ENCODE data around the gene ADGRG4.

The ADGRG4 gene

DNA sequence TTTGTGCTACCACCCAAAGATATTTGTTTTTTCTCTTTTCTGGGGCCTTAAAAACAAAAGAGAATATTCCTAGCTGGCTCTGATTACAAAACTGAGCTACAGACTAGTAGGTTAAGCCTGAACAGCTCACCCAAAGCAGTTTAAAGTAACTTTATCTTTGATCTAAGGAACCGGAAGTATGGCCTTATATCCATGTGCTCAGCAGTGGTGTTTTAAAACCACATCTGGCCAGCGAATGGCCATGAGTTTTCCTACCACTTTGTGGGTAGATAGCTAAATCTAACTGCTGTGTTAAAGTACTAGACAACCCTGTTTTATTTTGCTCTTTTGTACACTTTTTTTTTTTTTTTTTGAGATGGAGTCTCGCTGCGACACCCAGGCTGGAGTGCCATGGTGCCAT is 24.6 kb downstream of the ADGRG4 start:
- Histone ChIP-seq H3K27ac (ENCODE audit: low read depth, low read length) (no peak overlapping the region), H3K36me3 (ENCODE audit: control insufficient read depth, insufficient read depth, low read length) (no peaks in the 10 kb centered on the region), H3K4me1 (ENCODE audit: control insufficient read depth, insufficient read depth, low read length) (no peaks in the 10 kb centered on the region), H3K9me3 (ENCODE audit: control insufficient read depth, insufficient read depth, low read length) (no peaks in the 10 kb centered on the region), H3K27me3 (ENCODE audit: control insufficient read depth, insufficient read depth, low read length) (no peaks in the 10 kb centered on the region), H3K9ac (ENCODE audit: low read depth, low read length) (no peak overlapping the region), H3K4me3 (ENCODE audit: low read depth, low read length) (no peak overlapping the region)

- no peaks in the 10 kb centered on the region for H3K9me3 ChIP-seq (ENCODE audit: control insufficient read depth, insufficient read depth, low read length)
- no peak overlapping the region for H3K9ac ChIP-seq (ENCODE audit: low read depth, low read length)
- no peaks in the 10 kb centered on the region for H3K36me3 ChIP-seq (ENCODE audit: control insufficient read depth, insufficient read depth, low read length)
- no peak overlapping the region for H3K4me3 ChIP-seq (ENCODE audit: low read depth, low read length)
- H3K4me1 ChIP-seq (ENCODE audit: control insufficient read depth, insufficient read depth, low read length), result no peaks in the 10 kb centered on the region
- no peak overlapping the region for H3K27ac ChIP-seq (ENCODE audit: low read depth, low read length)
- no peaks in the 10 kb centered on the region for H3K27me3 ChIP-seq (ENCODE audit: control insufficient read depth, insufficient read depth, low read length)
Measured at GRCh38 chrX:136328933-136329332, 28.2 kb downstream of the ADGRG4 start.

DNA sequence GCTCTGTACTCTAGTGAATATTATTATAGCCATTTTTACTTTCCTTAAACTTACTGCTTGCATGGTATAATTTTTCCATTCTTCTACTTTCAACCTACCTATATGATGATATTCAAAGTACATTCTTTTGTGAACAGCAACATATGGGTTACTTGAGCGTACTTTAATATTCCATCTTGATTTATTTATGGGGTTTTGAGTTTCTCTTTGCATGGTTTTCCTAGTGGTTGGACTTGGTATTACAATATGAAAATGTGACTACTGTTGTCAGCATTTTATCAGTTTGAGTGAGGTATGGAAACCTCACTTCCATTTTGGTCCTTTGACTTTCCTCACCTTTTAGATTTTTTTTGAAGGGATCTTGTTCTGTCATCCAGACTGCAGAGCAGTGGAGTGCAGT is 35.9 kb downstream of the ADGRG4 start:
- Histone ChIP-seq H3K27ac (ENCODE audit: low read depth, low read length) (no peak overlapping the region), H3K36me3 (ENCODE audit: control insufficient read depth, insufficient read depth, low read length) (no peaks in the 10 kb centered on the region), H3K4me3 (ENCODE audit: low read depth, low read length) (no peak overlapping the region), H3K27me3 (ENCODE audit: control insufficient read depth, insufficient read depth, low read length) (no peaks in the 10 kb centered on the region; the same call in 1 of the 2 replicates), H3K9me3 (ENCODE audit: control insufficient read depth, insufficient read depth, low read length) (no peaks in the 10 kb centered on the region), H3K9ac (ENCODE audit: low read depth, low read length) (no peak overlapping the region), H3K4me1 (ENCODE audit: control insufficient read depth, insufficient read depth, low read length) (no peaks in the 10 kb centered on the region)

DNA sequence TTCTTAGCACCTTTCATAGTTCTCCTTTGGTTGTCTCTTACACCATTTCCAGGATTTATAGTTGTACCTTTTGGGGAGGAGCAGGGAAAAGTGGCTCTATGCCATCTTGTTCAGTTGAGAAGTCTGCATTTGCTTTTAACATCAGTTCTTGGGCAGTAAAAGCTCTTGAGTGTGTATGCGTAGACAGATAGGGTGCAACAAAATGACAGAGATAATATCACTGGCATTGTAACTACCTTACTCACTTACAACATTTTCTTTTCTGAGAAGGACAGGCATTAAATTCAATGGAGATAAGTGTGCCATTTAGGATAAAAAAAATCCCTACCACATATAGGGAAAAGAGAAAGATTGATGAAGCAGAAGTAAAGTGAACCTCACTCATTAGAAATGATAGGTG is 38.9 kb downstream of the ADGRG4 start:
- H3K9ac ChIP-seq (ENCODE audit: low read depth, low read length), result no peak overlapping the region
- H3K36me3 ChIP-seq (ENCODE audit: control insufficient read depth, insufficient read depth, low read length), result no peaks in the 10 kb centered on the region
- H3K9me3 ChIP-seq (ENCODE audit: control insufficient read depth, insufficient read depth, low read length), result no peaks in the 10 kb centered on the region
- H3K27ac ChIP-seq (ENCODE audit: low read depth, low read length), result no peak overlapping the region
- no peak overlapping the region for H3K4me3 ChIP-seq (ENCODE audit: low read depth, low read length)
- peaks cover 4% of the 10 kb centered on the region for H3K27me3 ChIP-seq (ENCODE audit: control insufficient read depth, insufficient read depth, low read length)
- H3K4me1 ChIP-seq (ENCODE audit: control insufficient read depth, insufficient read depth, low read length), result no peaks in the 10 kb centered on the region

DNA sequence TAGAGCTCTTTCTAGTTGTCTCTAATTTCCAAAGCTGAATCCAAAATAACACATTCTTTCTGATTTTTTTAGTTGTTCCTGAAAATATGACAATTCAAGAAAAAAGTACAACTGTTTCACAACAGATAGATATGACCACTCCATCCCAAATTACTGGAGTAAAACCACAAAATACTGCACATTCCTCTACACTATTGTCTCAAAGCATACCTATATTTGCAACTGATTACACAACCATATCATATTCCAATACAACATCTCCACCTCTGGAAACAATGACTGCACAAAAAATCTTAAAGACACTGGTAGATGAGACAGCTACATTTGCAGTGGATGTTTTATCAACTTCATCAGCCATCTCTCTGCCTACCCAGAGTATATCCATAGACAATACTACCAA is 43.6 kb downstream of the ADGRG4 start:
- Histone ChIP-seq H3K4me3 (ENCODE audit: low read depth, low read length) (no peak overlapping the region), H3K9ac (ENCODE audit: low read depth, low read length) (no peak overlapping the region), H3K27me3 (ENCODE audit: control insufficient read depth, insufficient read depth, low read length) (peaks cover 4% of the 10 kb centered on the region), H3K4me1 (ENCODE audit: control insufficient read depth, insufficient read depth, low read length) (no peaks in the 10 kb centered on the region), H3K9me3 (ENCODE audit: control insufficient read depth, insufficient read depth, low read length) (no peaks in the 10 kb centered on the region), H3K27ac (ENCODE audit: low read depth, low read length) (no peak overlapping the region), H3K36me3 (ENCODE audit: control insufficient read depth, insufficient read depth, low read length) (no peaks in the 10 kb centered on the region)

DNA sequence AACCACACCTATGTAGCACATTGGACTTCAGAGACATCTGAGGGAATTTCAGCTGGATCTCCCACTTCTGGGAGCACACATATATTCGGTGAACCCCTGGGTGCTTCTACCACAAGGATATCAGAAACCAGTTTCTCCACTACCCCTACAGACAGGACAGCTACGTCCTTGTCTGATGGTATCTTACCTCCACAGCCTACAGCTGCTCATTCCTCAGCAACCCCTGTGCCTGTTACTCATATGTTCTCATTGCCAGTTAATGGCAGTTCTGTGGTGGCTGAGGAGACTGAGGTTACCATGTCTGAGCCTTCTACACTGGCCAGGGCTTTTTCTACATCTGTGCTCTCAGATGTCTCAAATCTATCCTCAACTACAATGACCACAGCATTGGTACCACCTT is 45.7 kb downstream of the ADGRG4 start:
- H3K4me3 ChIP-seq (ENCODE audit: low read depth, low read length), result no peak overlapping the region
- no peak overlapping the region for H3K27ac ChIP-seq (ENCODE audit: low read depth, low read length)
- no peaks in the 10 kb centered on the region for H3K4me1 ChIP-seq (ENCODE audit: control insufficient read depth, insufficient read depth, low read length)
- no peak overlapping the region for H3K9ac ChIP-seq (ENCODE audit: low read depth, low read length)
- H3K9me3 ChIP-seq (ENCODE audit: control insufficient read depth, insufficient read depth, low read length), result no peaks in the 10 kb centered on the region
- no peaks in the 10 kb centered on the region for H3K36me3 ChIP-seq (ENCODE audit: control insufficient read depth, insufficient read depth, low read length)
- peaks cover 4% of the 10 kb centered on the region for H3K27me3 ChIP-seq (ENCODE audit: control insufficient read depth, insufficient read depth, low read length)

DNA sequence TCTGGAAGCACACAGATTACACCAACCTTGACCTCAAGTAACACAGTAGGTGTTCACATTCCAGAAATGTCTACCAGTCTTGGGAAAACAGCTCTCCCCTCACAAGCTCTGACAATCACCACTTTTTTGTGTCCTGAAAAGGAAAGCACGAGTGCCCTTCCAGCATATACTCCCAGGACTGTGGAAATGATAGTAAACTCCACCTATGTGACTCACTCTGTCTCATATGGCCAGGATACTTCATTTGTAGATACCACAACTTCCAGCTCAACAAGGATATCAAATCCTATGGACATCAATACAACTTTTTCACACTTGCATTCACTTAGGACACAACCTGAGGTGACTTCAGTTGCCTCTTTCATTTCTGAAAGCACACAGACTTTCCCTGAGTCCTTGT is 46.9 kb downstream of the ADGRG4 start:
- Histone ChIP-seq H3K9ac (ENCODE audit: low read depth, low read length) (no peak overlapping the region), H3K36me3 (ENCODE audit: control insufficient read depth, insufficient read depth, low read length) (no peaks in the 10 kb centered on the region), H3K9me3 (ENCODE audit: control insufficient read depth, insufficient read depth, low read length) (no peaks in the 10 kb centered on the region), H3K4me3 (ENCODE audit: low read depth, low read length) (no peak overlapping the region), H3K4me1 (ENCODE audit: control insufficient read depth, insufficient read depth, low read length) (no peaks in the 10 kb centered on the region), H3K27me3 (ENCODE audit: control insufficient read depth, insufficient read depth, low read length) (peaks cover 4% of the 10 kb centered on the region; the same call in 1 of the 2 replicates), H3K27ac (ENCODE audit: low read depth, low read length) (no peak overlapping the region)

GRCh38 chrX:136353526-136354093 is 52.8 kb downstream of the ADGRG4 start:
- Histone ChIP-seq H3K4me1 (ENCODE audit: control insufficient read depth, insufficient read depth, low read length) (no peaks in the 10 kb centered on the region), H3K9me3 (ENCODE audit: control insufficient read depth, insufficient read depth, low read length) (no peaks in the 10 kb centered on the region), H3K9ac (ENCODE audit: low read depth, low read length) (no peak overlapping the region), H3K36me3 (ENCODE audit: control insufficient read depth, insufficient read depth, low read length) (no peaks in the 10 kb centered on the region), H3K27me3 (ENCODE audit: control insufficient read depth, insufficient read depth, low read length) (no peaks in the 10 kb centered on the region), H3K27ac (ENCODE audit: low read depth, low read length) (no peak overlapping the region), H3K4me3 (ENCODE audit: low read depth, low read length) (no peak overlapping the region)

- no peak overlapping the region for H3K9ac ChIP-seq (ENCODE audit: low read depth, low read length)
- no peaks in the 10 kb centered on the region for H3K27me3 ChIP-seq (ENCODE audit: control insufficient read depth, insufficient read depth, low read length)
- H3K27ac ChIP-seq (ENCODE audit: low read depth, low read length), result no peak overlapping the region
- H3K4me1 ChIP-seq (ENCODE audit: control insufficient read depth, insufficient read depth, low read length), result no peaks in the 10 kb centered on the region
- H3K9me3 ChIP-seq (ENCODE audit: control insufficient read depth, insufficient read depth, low read length), result no peaks in the 10 kb centered on the region
- no peak overlapping the region for H3K4me3 ChIP-seq (ENCODE audit: low read depth, low read length)
- H3K36me3 ChIP-seq (ENCODE audit: control insufficient read depth, insufficient read depth, low read length), result no peaks in the 10 kb centered on the region
Measured at GRCh38 chrX:136354201-136354600, 53.4 kb downstream of the ADGRG4 start.

DNA sequence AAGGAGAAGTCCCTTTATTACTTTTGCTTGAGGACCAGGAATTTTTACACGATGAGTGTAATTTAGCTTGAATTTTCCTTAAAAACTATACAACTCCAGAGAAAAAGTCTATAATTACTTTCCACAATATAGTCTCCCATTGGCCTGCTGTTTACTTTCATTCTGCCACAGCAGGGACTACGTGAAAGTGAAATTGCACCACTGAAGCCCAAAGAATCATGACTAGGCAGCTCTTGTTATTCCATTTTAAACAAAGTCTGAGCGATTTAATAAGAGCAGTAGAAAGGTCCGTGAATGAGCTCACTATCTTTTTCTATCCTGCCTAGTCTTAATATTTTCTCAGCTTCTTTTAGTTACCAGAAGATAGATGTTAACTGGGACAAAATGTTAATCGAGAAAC is 68.6 kb downstream of the ADGRG4 start:
- H3K9ac ChIP-seq (ENCODE audit: low read depth, low read length), result no peak overlapping the region
- H3K36me3 ChIP-seq (ENCODE audit: control insufficient read depth, insufficient read depth, low read length), result no peaks in the 10 kb centered on the region
- no peaks in the 10 kb centered on the region for H3K9me3 ChIP-seq (ENCODE audit: control insufficient read depth, insufficient read depth, low read length)
- H3K4me1 ChIP-seq (ENCODE audit: control insufficient read depth, insufficient read depth, low read length), result no peaks in the 10 kb centered on the region
- no peaks in the 10 kb centered on the region for H3K27me3 ChIP-seq (ENCODE audit: control insufficient read depth, insufficient read depth, low read length)
- H3K27ac ChIP-seq (ENCODE audit: low read depth, low read length), result no peak overlapping the region
- no peak overlapping the region for H3K4me3 ChIP-seq (ENCODE audit: low read depth, low read length)

DNA sequence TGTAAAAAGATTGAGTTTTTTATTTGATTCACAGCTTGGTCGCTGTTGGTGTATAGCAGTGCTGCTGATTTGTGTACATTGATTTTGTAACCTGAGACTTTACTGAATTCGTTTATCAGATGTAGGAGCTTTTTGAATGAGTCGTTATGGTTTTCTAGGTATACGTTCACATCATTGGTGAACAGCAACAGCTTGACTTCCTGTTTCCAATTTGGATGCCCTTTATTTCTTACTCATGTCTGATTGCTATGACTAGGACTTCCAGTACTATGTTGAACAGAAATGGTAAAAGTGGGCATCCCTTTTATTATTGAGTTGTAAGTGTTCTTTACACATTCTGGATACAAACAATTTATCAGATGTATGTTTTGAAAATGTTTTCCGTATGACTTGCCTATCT is 76.0 kb downstream of the ADGRG4 start:
- no peak overlapping the region for H3K27ac ChIP-seq (ENCODE audit: low read depth, low read length)
- H3K9me3 ChIP-seq (ENCODE audit: control insufficient read depth, insufficient read depth, low read length), result no peaks in the 10 kb centered on the region
- H3K36me3 ChIP-seq (ENCODE audit: control insufficient read depth, insufficient read depth, low read length), result no peaks in the 10 kb centered on the region
- no peak overlapping the region for H3K9ac ChIP-seq (ENCODE audit: low read depth, low read length)
- no peak overlapping the region for H3K4me3 ChIP-seq (ENCODE audit: low read depth, low read length)
- no peaks in the 10 kb centered on the region for H3K4me1 ChIP-seq (ENCODE audit: control insufficient read depth, insufficient read depth, low read length)
- H3K27me3 ChIP-seq (ENCODE audit: control insufficient read depth, insufficient read depth, low read length), result no peaks in the 10 kb centered on the region

All from HUES48 (cell line).